HEK293T (cell line): Measurements from ENCODE around the gene SKIC8.

ENCODE experiments used
- ARNT ChIP-seq: fragments of 450-650 bp; IDR thresholded peaks from 2 replicates; pipeline ENCODE4 v1.6.1; 2017; ENCODE audit warnings: mild to moderate bottlenecking
- BHLHE40 ChIP-seq: fragments of 450-650 bp; IDR thresholded peaks from 2 replicates; pipeline ENCODE4 v1.6.1; 2016; ENCODE audit warnings: mild to moderate bottlenecking, moderate library complexity, borderline replicate concordance
- CTBP1 ChIP-seq: fragments of 450-650 bp; IDR thresholded peaks from 2 replicates; pipeline ENCODE4 v1.6.1; 2016; ENCODE audit warnings: borderline replicate concordance
- FOXA1 ChIP-seq: fragments of 450-650 bp; IDR thresholded peaks from 2 replicates; pipeline ENCODE4 v1.6.1; 2016; ENCODE audit warnings: mild to moderate bottlenecking
- FOXK2 ChIP-seq: fragments of 450-650 bp; IDR thresholded peaks from 2 replicates; pipeline ENCODE4 v1.6.1; 2016; ENCODE audit warnings: mild to moderate bottlenecking
- FOXM1 ChIP-seq: fragments of 450-650 bp; IDR thresholded peaks from 2 replicates; pipeline ENCODE4 v1.6.1; 2017; ENCODE audit warnings: mild to moderate bottlenecking, borderline replicate concordance
- HDGF ChIP-seq: fragments of 450-650 bp; IDR thresholded peaks from 2 replicates; pipeline ENCODE4 v1.6.1; 2017; ENCODE audit warnings: antibody characterized with exemption, borderline replicate concordance
- L3MBTL2 ChIP-seq: fragments of 450-650 bp; conservative IDR thresholded peaks from 2 replicates; pipeline ENCODE4 v1.6.1; 2016; ENCODE audit warnings: mild to moderate bottlenecking
- LEF1 ChIP-seq: fragments of 450-650 bp; IDR thresholded peaks from 2 replicates; pipeline ENCODE4 v1.6.1; 2017; ENCODE audit warnings: mild to moderate bottlenecking, borderline replicate concordance
- PKNOX1 ChIP-seq: fragments of 450-650 bp; IDR thresholded peaks from 2 replicates; pipeline ENCODE4 v1.6.1; 2016
- SP1 ChIP-seq: fragments of 450-650 bp; IDR thresholded peaks from 2 replicates; pipeline ENCODE4 v1.6.1; 2017
- TARDBP ChIP-seq: fragments of 450-650 bp; IDR thresholded peaks from 2 replicates; pipeline ENCODE4 v1.6.1; 2016

- TF ChIP-seq SP1 (no peak), PKNOX1 (no peak), FOXA1 (no peak), TARDBP (no peak), FOXM1 (no peak), BHLHE40 (no peak), ARNT (no peak), LEF1 (no peak), L3MBTL2 (no peak), CTBP1 (no peak), FOXK2 (no peak), HDGF (no peak)
Measured at GRCh38 chr15:78335985-78336384, 36.6 kb upstream of the SKIC8 start.
